Stimulated activated CD8-positive, alpha-beta memory T cell treated with anti-CD3 and anti-CD28 coated beads, Interleukin-7, amount 100 ng/mL, for 1 hour (primary cell): ENCODE measurements around the gene TRPM8.

Experiments used
- DNase-seq, 2 donors: peaks; one replicate each; pipeline ENCODE4 v3.0.0-alpha.2; 2020; ENCODE audit warnings: low read depth in 2 of 2

TRPM8 gene

DNA sequence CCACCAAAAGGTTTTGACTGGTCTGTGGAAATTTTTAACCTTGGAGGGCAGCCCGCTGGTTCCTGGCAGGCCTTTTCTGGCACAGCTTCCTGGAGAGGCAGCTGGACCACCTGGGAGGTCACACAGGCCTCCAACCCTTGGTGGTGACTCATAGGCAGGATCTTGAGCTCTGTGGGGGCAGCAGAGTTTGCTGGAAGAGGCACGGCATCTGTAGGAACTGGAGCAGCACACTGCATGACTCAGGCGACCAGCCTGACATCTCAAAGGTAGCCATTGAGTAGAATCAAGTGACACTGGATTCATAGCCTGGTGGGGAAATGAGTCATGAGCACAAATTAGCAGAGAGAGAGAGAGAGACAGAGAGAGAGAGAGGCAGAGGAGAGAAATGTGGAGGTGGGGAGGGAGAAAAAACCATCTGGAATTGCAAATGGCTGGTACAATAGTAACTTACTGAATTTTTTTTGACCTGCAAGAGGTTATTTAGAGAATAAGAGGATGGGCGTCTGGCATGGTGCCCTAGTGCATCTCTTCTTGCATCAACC lies 57.4 kb downstream of the TRPM8 start:
- DNase-seq = no peak

DNA sequence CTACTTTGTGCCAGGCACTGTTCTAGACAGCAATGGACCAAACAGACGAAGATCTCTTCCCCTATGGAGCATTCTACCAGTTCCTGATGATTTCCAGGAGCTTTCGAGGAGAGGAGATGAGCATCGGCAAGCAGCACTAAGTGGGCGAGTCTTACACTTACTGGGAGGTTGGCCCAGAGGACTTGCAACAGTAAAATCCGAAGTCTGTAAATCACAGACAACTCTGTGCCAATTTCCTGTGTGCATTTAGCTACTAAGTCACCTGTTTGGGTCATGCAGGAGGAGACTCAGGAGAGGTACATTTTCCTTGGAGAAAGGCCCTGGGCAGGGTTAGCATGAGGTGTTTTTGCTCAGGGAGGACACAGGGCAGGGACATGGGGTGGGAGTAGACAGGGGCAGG lies 58.9 kb downstream of the TRPM8 start:
- no peak for DNase-seq

DNA sequence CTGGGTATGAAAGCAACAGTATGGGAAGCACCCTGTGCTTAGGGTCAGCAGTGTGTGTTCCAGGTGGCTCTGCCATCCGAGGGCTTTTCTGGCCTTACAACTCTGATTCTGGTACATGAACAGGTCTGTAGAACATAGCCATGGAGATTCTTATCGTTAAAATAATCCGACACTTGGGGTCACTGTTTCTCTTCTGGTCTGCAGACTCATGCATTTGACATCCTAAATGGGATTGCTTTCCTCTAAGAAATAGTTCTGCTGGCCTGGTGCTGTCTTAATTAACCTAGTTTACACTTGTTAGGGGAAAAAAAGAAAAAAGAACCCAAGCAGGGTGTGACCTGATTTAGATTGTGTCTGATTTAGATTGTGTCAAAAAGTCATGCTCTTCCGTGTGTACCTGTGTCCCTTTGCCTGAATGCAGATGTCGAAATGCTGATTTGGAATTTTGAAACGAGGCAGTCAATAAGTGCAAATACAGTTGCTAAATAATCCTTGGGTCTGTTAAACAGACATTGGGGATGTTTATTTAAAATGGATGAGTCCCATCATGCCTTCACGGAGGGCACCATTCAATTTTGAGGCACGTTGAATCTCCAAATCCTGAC lies 59.6 kb downstream of the TRPM8 start:
- no peak for DNase-seq

DNA sequence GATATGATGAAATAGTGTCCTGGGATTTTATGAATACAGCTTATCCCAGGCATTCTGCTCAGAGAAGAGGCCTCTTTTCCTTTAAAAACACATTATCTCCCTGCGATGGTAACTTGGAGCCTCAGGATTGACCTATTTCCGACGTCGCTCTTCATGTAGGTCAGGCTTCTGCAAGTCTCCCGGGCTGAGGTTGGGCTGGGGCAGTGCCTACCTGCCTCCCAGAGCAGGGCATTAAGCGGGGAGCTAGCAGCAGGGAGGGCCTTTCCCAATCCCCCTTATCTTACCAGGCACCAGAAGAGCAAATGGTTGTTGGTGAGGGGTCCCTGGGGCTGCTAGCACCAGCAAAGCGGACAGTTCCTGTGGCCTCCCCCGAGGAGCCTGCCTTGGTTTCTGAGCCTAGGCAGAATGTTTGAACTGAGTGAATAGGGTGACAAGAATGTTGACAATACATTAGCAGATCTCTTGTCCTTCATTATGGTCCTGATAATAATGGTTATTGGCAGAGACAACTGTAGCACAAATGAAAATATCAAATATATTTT lies 60.2 kb downstream of the TRPM8 start:
- DNase-seq = no peak

DNA sequence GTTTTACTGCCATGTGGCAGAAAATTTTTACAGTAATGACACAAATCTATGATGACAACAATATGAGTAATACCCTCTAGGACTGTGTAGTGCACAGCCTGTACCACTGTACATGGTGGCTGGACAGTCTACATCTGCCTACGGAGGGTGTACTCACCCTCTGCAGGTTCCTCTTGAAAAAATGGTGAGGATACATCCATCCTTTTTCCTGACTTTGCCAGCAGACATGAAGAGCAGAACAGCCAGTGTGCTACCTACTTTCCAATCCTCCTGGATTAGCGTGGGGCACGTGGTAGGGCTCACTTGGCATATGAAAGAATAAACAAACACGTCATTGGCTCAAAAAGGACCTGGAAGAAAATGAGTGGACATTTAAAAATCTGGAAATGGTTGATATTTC lies 62.6 kb downstream of the TRPM8 start:
- DNase-seq = no peak

DNA sequence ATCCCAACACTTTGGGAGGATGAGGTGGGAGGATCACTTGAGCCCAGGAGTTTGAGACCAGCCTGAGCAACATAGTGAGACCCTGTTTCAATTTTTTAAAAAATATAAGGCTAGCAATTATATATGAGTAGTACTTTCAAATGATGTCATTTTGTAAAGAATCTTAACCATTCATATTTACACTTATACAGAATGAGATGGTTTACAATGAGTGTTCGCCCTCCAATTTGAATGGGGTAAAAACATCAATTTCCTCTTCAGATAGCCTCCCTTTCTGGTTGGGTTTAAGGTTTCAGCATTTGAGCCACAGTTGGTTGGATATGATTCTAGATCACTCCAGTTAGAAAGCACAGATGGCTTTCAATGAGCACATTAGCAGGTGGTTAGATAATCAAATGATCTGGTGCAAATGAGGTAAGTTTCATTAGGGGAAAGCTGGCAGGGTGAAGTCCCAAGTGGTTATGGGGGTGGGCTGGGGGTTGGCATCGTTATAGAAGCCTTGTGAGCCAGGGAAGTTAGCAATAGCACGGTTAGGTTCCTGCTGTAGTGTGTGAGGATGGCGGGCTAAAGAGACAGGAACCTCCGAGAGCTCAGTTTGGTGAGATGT lies 63.9 kb downstream of the TRPM8 start:
- DNase-seq = no peak

DNA sequence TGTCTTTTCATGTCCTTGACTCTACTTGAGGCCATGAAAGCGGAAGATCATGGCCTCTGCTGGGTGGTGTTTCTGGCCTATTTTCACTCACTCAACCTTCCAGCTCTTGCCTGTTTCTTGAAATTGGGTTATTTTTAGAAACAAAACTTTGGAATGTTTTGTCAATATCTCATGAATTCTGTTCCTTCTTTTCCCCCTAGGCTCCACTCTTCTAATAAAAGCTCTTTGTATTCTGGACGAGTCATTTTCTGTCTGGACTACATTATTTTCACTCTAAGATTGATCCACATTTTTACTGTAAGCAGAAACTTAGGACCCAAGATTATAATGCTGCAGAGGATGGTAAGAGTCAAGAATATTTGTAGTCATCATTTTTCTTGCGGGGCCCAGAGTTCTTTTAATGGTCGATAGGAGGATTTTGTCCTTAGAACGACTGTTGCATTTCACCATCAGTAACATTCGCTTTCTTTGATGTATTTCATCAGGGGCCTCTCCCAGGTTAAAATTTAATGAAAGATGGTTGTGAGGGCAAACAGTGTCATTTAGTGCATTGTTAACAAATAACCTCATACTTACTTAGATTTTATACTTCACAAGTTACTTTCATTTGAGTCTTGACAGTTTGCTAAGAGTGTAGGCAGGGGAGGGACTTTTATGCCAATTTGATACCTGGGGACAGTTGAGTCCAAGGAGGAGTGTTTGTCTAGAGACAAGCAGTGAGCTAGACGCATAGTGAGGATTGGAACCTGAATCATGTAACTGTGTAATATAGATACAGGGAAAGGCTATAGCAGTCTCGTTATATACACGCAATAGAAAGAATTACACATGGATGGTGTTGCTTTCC lies 64.6 kb downstream of the TRPM8 start:
- no peak for DNase-seq

DNA sequence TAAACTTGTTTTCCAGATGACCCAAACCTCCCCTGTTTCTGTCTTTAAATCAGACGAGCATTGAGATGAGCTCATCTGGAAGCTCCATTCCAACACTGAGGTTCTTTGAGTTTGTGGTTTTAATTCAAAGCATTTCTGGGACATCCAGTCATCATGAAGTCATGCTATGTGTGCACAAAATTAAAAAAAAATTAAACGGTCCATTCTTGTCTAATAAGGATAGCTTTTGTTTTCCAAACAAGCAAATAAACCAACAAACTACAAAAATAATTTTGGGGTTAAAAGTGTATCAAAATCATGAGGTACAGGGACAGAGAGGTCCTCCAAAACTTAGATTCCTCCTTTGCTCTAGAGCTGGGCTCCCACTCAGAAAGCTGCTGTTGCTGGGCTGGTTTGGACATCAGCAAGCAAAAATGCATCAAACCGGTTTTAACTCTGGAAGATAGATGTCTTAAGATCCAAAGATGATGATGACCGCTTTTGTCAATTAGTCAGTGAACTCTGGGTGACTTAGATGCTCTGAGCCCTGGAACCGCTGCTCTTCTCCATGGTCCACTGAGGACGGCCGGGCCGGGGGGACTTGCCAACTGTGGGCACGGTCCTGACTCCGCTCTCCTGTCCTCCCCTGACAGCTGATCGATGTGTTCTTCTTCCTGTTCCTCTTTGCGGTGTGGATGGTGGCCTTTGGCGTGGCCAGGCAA lies 65.4 kb downstream of the TRPM8 start:
- no peak for DNase-seq

DNA sequence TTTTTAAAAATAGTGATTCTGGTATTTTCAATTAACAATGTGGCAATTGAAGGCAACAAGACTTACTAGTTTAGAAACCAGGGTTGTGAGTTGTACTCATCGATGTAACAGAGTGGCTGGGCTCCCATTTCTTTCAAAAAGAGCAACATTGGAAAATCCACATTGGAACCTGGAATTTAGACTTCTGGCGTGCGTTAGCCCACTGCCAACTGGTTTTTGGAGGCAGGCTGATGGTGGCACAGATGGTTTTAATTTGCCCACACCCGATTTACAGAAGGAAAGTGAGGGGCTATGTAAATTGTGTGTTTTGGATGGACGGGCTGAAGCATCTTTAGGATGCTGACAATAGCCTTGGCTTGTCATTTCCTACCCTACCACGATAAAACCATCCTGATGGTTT lies 66.3 kb downstream of the TRPM8 start:
- no peak for DNase-seq

DNA sequence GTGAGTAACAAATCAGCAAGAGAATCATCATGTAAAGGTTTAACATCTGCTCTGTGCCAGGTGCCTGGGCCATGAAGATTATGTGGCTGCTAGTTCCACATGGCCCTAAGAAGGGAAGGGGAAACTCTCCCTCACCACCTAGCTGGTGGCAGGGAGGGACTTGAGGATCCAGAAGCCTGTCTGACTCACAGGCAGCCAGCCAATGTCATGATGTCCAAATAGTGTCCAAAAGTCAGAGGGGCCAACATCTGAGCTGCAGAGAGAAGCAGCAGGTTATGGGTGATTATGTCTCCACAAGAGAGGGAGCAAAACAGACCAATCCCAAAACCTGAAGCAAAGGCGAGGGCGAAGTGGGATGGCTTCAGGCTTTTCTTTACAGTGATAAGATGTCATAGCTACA lies 71.4 kb downstream of the TRPM8 start:
- DNase-seq = no peak

DNA sequence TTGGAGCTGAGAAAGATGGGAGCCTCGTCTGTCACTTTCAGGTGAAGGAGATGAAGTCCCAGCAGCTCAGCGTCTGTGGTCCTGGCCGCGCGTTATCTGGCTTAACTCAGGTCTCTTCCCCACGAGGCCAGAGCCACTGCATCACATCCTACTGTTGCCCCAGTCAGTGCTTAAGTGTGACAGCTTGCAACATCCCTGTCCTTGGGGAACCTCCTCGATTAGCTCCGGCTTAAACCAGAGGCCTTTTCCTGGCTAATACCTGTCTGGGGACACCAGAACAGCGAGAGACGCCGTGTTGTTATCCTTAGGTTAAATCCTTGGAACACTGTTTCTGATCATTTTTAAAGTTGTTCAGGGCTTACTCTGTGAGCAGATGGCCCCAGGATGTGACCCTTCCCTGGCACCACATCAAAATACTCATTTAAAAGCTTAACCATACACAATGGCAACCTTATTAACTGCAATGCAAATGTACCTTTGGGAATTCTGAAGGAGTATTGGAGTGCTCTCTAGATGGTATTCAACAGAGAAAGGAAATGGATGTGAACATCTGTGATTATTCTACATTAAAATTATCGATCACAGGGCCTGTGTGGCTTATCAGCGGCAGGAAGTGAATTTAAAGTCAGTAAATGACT lies 72.2 kb downstream of the TRPM8 start:
- DNase-seq = no peak

DNA sequence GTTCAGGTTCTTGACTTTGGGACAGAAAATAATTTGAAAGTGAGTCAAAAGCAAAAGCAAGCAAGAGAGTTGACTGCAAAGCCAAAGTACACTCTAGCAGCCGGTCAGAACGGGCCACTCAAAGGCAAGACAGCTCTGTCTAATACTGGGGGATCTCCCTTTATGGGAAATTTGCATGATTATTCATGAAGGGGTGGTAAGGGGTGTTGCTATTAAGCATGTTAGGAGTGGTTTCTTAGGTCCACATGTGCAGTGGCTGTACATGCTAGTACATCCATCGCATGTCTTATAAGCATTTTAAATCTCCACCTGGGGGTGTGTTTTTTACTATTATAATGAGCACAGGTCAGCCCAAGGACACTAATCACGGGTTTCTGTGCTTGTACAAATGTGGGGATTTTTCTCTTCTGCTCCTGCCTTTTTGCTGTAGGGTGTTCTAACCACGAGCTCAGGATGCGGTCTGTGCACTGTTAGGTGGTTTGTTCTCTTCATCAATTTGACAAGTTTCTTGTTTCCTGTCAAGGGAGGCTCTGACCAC lies 73.2 kb downstream of the TRPM8 start:
- peak in 1 of 2 donors; percentile 23 for DNase-seq

DNA sequence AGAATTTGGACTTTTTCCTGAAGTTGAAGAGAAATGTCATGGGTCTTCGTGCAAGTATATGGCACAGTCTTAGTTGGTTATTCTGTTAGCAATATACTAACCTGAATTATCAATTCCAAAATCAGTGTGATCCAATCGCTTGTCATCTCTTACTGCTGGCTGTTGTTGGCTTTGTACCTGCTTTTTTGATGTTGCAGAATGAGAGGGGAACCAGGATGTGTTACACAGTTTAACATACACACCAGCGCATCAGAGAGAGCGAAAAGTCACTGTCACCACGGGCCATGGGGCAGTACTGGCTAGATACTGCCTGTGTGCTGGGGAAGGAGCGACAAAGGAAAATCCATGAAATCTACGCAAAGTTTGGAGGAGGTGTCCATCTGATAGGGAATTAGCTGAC lies 74.0 kb downstream of the TRPM8 start:
- DNase-seq = no peak

DNA sequence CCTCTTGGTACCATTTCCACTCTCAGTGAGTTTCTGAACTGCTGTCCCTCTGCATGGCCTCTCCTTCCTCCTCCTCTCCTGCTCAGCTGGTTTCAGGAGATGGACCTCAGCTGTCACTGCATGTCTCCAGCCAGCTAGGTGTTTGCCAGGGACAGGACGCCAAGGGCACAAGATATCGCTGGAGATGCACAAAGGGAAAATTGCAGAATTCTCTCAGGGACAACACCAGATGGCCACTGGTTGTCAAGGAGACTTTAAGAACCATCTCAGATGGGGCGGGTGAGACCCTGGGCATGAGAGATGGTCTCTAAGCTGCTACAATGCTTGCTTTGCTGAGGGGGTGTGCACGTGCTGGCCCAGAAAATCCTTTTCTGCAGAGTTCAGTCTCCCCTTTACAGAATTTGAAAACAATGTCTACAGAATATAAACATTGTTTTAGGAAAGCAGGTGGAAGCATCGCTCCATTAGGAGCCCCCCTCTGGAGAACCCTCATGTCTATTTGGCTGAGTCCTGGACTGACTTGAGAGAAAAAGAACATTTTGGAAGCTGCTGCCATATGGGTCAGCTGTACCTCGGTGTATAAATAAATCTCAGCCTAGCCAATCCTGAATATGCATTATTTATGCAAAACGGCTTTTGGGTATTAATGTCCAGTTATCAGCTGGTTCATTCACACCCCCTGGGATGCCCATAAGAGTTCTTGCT lies 75.5 kb downstream of the TRPM8 start:
- no peak for DNase-seq

DNA sequence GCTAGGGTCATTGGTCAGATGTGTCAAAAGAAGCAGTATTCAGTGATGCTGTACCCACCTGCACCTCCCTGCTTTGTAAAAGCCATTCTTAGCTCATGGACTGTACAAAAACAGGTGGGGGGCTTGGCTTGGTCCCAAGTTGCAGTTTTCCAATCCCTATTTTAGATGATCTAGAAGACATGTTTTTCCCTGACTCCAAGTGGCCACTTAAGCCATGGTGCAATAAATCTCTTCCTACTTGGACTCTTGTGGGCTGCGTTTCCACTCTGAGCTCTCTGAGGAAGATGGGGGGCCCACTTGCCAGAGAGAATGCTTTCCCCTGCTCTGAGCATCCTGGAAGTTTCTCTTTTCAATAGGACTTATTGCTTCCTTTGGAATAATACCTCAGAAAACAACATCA lies 76.3 kb downstream of the TRPM8 start:
- DNase-seq = no peak

DNA sequence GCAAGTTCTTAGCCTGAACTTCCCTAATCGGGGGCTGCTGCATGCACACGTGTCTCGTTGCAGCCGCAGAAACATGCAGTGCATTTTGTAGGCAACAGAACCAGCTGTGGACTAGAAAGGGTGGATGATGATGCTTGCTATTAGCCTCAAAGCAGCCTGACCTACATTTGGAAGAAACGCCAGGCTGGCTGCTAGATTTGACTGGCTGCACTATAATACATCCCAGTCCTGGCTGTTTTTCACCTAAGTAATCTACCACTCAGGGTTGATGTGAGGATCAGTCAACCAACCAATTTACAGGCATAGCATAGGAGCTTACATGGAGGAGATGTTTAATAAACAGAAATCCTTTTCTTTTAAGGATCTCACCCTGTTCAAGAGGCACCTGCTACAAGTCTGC lies 77.0 kb downstream of the TRPM8 start:
- no peak for DNase-seq

DNA sequence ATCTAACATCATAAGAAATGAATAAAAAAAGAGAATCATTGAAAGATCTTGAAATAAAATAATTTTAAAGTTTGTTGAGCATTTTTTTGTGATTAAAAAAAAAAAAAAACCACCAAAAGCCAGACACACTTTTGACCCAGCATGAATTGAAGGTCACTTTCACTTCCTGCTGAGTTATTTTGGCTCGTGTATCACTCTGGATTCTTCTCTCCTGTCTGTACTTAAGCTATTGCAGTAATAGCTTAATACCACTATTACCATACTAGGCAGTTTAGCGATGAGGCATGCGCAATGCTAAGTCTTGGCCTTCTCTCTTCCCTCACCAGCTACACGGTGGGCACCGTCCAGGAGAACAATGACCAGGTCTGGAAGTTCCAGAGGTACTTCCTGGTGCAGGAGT lies 78.8 kb downstream of the TRPM8 start:
- no peak for DNase-seq

DNA sequence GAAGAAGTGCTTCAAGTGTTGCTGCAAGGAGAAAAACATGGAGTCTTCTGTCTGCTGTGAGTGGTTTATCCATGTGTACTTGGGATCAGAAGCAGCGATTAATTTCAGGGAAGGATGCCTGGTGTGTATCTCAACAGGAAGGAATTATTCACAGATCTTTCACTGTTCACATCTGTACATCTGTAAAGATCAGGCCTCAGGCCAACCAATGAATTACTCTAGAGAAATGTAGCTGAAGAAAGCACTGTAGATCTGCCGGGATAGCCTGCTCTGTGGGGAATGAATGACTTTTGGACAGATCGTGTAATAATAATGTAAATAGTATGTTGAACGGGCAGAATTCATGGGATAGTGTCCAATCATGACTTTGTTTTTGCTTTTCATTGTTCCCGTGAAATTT lies 79.3 kb downstream of the TRPM8 start:
- DNase-seq = no peak

DNA sequence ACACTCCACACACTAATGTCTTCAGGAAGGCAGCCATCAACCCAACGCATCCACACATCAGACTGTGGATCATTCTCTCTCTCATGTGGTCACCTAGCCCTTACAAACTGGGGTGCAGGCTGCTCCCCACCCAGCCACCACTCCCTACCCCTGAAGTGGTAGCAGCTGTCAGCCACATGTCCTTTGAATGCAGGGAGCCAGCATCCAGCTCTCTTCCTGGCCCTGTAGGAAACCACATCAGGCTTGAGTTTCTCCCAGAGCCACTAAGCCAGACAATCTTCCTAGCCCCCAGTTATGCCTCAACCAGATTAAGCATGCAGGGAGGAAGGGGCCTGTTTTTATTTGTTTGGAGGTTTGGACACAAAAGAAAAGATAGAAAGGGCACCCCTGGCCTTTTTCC lies 80.5 kb downstream of the TRPM8 start:
- no peak for DNase-seq

DNA sequence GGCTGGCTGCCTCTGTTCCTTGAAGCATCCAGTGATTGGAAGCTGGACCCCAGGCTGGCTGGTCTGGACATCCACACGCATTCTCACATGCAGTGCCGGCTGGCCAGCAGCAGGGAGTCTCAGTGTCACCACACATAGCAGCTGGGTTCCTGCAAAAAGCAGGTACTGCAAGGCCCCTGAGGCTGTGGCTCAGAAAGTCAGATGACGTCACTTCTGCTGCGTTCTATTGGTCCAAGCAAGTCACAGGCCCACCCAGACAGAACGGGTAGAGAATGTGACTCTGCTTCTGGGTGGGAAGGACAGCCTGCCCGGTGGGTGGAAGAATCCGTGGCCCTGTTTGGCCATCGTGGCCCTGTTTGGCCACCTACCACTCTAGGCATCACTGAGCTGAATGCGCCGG lies 82.0 kb downstream of the TRPM8 start:
- DNase-seq = no peak
